Right lobe of liver (tissue), 6 donors: ENCODE results near the gene TIMP2. TPM values are rescaled to one million over a fixed set of nuclear protein-coding genes. Genes with fewer than 3 reads are reported as not detected.
A peak's percentile ranks its signal among the peaks of the same experiment; 100 is the strongest.

Source experiments
- ATAC-seq, 4 donors: fragments of 200-7000 bp; cut with Tn5 transposase; one replicate each; pipeline ENCODE4 v1.9.1; 2020; ENCODE audit warnings: mild to moderate bottlenecking in 4 of 4, moderate library complexity in 4 of 4
- DNase-seq, 3 donors: peaks; one replicate each; pipeline ENCODE4 v3.0.0-alpha.2; 2020
- H3K27ac ChIP-seq, 3 donors: fragments of 200-600 bp; one replicate each; pipeline ENCODE4 v1.8.0; 2022
- H3K27me3 ChIP-seq, 2 donors: fragments of 200-600 bp; one replicate each; pipeline ENCODE4 v1.8.0; 2022
- H3K36me3 ChIP-seq, 4 donors: fragments of 200-600 bp; sonication (generic) in 1 of 4; one replicate each; pipeline versions ENCODE4 v1.5.1 to v1.8.0; 2017 to 2022; ENCODE audit warnings: control low read depth in 1 of 4
- H3K4me1 ChIP-seq, 4 donors: fragments of 200-600 bp; sonication (generic) in 1 of 4; one replicate each; pipeline versions ENCODE4 v1.5.1 to v1.8.0; 2017 to 2022; ENCODE audit warnings: control low read depth in 1 of 4
- H3K4me3 ChIP-seq, 3 donors: fragments of 200-600 bp; one replicate each; pipeline ENCODE4 v1.8.0; 2022
- H3K9me3 ChIP-seq, 4 donors: fragments of 200-600 bp; sonication (generic) in 1 of 4; one replicate each; pipeline versions ENCODE4 v1.5.1 to v1.8.0; 2017 to 2022; ENCODE audit warnings: control low read depth in 1 of 4
- CTCF ChIP-seq, 4 donors: fragments of 200-600 bp in 3 of 4; fragments of 450-650 bp in 1 of 4; IDR thresholded peaks; one replicate each; pipeline versions ENCODE4 v1.5.1 to v1.8.0; 2016 to 2022; ENCODE audit warnings: antibody characterized with exemption in 4 of 4, mild to moderate bottlenecking in 2 of 4
- POLR2A ChIP-seq: fragments of 450-650 bp; IDR thresholded peaks from one replicate; pipeline ENCODE4 v1.6.1; 2017; ENCODE audit warnings: antibody characterized with exemption, mild to moderate bottlenecking
- WGBS: methylation state at CpG from one replicate; pipeline ENCODE4 v1.1.6; 2018; ENCODE audit warnings: low coverage, low lambda C conversion rate; ENCODE audit not compliant: insufficient coverage; ENCODE audit errors: missing lambda C conversion rate; 5-methylcytosine and 5-hydroxymethylcytosine counted together
- intact Hi-C, 2 donors: fragments of 100-400 bp; cut with DNase I; formaldehyde crosslinking; loops; one replicate each; pipeline versions ENCODE4 v1.11.2 to v1.14.1; 2022
- total RNA-seq, 6 experiments: library from RNA; depleted of rRNA in 2 of 6; stranded (reverse); fragments of >200 nt in 2 of 6; fragmentation: NEBNext Ultra II Directional in 3 of 6; extraction: Animal tissue kit (Norgen Biotek cat#: 25700) in 3 of 6; gene quantifications; one replicate each; pipeline versions ENCODE4 v1.1.0 to v1.2.4, GENCODE V29; 2016 to 2023
- donor health status: DM: no; HTN: yes; CAD: no.
- donor health status: DM: no; HTN: no; CAD: no.
- donor health status: DM: no; HTN: no; CAD: no.
- donor health status: DM: no; HTN: yes; CAD: no.
- donor health status: DM: no; HTN: yes; CAD: no.

The TIMP2 gene
- total RNA-seq, 6 experiments from 2014 or later, result 18.9 to 36.1 (median 26.7) TPM

- WGBS, result 94% methylated on average over 3 of the region's 8 CpGs
- Histone ChIP-seq H3K4me1 (no peaks in the 10 kb centered on the region), H3K9me3 (no peaks in the 10 kb centered on the region), H3K27me3 (no peaks in the 10 kb centered on the region), H3K36me3 (peaks cover 0 to 93% (median 46%) of the 10 kb centered on the region in 4 donors), H3K27ac (no peak overlapping the region), H3K4me3 (no peak overlapping the region)
- ATAC-seq (no peak), DNase-seq (peak in 1 of 3 donors; percentile 22)
- TF ChIP-seq CTCF (IDR thresholded peaks at IDR 0.05), result no peak
- no peak for TF ChIP-seq POLR2A
- intact Hi-C loops, result no loop called here
Measured at GRCh38 chr17:78812855-78813254, 112.3 kb downstream of the TIMP2 start.

DNA sequence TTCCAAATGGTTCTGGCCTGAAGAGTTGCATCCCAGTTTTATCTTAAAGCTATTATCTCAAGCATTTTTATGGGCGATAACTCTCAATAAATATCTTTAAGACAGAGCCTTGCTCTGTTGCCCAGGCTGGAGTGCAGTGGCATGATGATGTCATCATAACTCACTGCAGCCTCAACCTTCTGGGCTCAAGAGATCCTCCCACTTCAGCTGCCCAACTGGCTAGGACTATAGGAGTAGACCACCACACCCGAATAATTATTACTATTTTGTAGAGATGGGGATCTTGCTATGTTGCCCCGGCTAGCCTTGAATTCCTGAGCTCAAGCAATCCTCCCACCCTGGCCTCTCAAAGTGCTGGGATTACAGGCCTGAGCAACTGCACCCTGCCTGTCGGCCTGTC lies 117.0 kb downstream of the TIMP2 start:
- 93% methylated on average over 3 of the region's 4 CpGs for WGBS

DNA sequence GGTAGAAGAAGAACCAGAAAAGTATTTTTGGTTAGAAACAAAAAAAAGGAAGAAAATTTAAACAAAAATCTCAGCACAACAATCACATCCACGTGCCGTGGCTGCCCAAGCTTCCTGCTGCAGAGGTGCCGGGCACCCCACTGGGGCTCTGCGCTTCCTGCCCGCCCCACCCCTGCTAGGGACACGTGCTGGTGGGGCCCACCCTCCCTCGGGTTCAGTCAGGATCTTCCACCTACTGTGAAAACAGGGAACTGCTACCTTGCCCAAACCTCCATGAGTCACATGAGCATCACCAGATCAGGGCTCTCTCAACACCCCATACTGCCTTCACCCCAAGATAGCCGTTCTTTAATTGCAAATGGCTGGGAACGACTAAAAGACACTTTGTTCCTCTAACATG lies 118.7 kb downstream of the TIMP2 start:
- DNase-seq (no peak), ATAC-seq (peak; percentile 18 to 50 (median 35))
- Histone ChIP-seq H3K27ac (no peak overlapping the region), H3K4me1 (no peaks in the 10 kb centered on the region), H3K4me3 (no peak overlapping the region), H3K36me3 (peaks cover 4 to 84% (median 39%) of the 10 kb centered on the region in 4 donors), H3K27me3 (no peaks in the 10 kb centered on the region), H3K9me3 (no peaks in the 10 kb centered on the region)
- intact Hi-C loops, result loop anchor here in 1 of 2 donors (10.0 kb wide), 1 partner anchor 312 kb away; no protein-coding TSS in a partner anchor
- WGBS, result 70% methylated on average over 7 of the region's 9 CpGs
- no peak for TF ChIP-seq POLR2A
- no peak for TF ChIP-seq CTCF (IDR thresholded peaks at IDR 0.05)

More for the DNA sequence above, 117.0 kb downstream of the TIMP2 start:
- Histone ChIP-seq H3K27ac (no peak overlapping the region), H3K4me1 (no peaks in the 10 kb centered on the region), H3K27me3 (no peaks in the 10 kb centered on the region), H3K4me3 (no peak overlapping the region), H3K36me3 (peaks cover 2 to 89% (median 40%) of the 10 kb centered on the region in 4 donors), H3K9me3 (no peaks in the 10 kb centered on the region)
- ATAC-seq (no peak), DNase-seq (no peak)
- intact Hi-C loops, result loop anchor here in 1 of 2 donors (10.0 kb wide), 1 partner anchor 313 kb away; no protein-coding TSS in a partner anchor
- TF ChIP-seq CTCF (IDR thresholded peaks at IDR 0.05) (no peak), POLR2A (no peak)

DNA sequence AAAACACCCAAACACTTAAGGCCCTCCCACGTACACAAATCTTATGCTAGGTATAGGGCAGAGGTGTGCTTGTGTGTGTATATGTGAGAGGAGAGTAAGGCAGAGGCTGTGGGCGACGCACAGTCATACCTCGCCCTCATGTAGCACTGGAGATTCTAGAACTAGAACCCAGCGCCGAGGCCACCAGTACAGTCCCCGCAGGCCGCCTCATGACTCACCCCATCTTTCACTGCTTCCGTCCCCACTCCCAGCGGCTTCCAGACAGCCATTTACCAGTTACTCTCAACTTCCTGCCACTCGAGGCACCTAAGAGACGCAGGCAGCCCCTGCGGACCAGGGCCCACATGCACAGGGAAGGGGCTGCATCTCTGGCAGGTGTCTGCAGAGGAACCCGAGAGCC lies 119.9 kb downstream of the TIMP2 start:
- whole genome bisulfite sequencing, result 84% methylated on average over 6 of the region's 14 CpGs
- TF ChIP-seq CTCF (IDR thresholded peaks at IDR 0.05) (no peak), POLR2A (no peak)
- intact Hi-C loops, result loop anchor here in 1 of 2 donors (10.0 kb wide), 1 partner anchor 310 kb away; no protein-coding TSS in a partner anchor
- peak in 1 of 4 donors; percentile 28 for ATAC-seq
- Histone ChIP-seq H3K4me1 (no peaks in the 10 kb centered on the region), H3K9me3 (no peaks in the 10 kb centered on the region), H3K27ac (no peak overlapping the region), H3K4me3 (no peak overlapping the region), H3K27me3 (no peaks in the 10 kb centered on the region), H3K36me3 (peaks cover 4 to 77% (median 33%) of the 10 kb centered on the region in 4 donors)
- DNase-seq, result no peak
